HG02763 (cell line): ENCODE results near the gene TMEM45A.
"Not testable (repeated sequence)": the region's sequence is repeated elsewhere in the genome, so short reads cannot be mapped to it uniquely, and the experiment has no call there.

Source experiments
- ATAC-seq: cut with Tn5 transposase; IDR thresholded peaks from one replicate; pipeline ENCODE4 v1.9.1; 2021; ENCODE audit warnings: mild to moderate bottlenecking, moderate library complexity; ENCODE audit not compliant: unreplicated experiment

TMEM45A gene

GRCh38 chr3:100492059-100493006 is at the start of gene TMEM45A:
Gene TMEM45A (plus strand): TSS chr3:100492619. CDS start chr3:100555212, 62,593 bp downstream.
- ATAC-seq, result peak; percentile 98

- no peak for ATAC-seq
Measured at GRCh38 chr3:100443690-100444089, 48.7 kb upstream of the TMEM45A start.

- ATAC-seq, result not testable (repeated sequence)
Measured at GRCh38 chr3:100447067-100447466, 45.4 kb upstream of the TMEM45A start.

DNA sequence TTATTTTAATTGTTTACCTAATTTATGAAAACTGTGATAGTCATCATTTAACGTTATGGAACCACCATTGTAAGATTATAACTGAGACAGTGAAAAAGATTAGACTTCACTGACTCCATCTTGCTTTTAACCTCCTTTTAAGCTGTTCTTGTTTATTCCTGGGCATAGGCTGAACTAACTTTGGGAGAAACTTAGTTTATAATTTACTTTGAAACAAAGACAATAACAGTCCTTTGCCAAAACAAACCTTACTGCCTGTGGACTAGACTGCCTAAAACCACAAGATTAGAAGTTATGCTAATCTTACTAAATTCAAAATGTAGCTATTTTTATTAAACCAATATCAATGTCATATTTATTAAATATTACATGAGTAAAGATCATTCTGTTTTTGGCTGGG is 44.3 kb upstream of the TMEM45A start:
- no peak for ATAC-seq

GRCh38 chr3:100449214-100449613 is 43.2 kb upstream of the TMEM45A start:
- ATAC-seq, result no peak

DNA sequence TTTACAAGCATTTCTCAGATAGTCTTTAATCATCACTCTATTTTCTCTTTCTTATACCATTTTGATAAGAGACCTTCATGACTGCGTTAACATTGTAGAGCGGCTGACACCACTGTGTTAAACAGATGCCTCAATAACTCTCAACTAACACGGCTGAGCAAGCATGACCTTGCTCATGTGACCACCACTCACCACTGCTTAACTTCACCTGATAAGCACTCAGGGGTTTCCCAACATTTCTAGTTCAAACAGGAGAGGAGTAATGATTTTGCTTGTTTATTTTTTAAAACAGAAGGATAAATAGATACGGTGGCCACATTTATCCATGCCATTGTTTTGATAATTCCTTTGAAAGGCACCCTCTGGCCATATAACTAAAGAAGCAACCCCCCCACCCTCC is 37.7 kb upstream of the TMEM45A start:
- ATAC-seq, result no peak

GRCh38 chr3:100455841-100456550 is 36.4 kb upstream of the TMEM45A start:
- no peak for ATAC-seq

DNA sequence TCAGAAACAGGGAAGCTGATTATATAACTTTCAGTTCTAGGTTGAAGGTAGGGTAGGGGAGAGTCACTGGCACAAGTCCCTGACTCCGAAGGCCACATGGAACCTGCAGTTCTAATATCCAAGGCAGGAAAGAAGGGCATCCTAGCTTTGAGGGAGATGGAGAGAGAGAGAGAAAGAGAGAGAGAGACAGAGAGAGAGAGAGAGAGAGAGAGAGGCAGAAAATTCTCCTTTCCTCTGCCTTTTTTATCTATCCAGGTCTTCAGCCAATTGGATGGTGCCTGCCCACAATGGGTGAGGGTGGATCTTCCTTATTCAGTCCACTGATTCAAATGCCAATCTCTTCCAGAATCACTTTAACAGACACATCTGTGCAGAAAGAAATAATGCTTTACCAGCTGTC is 35.7 kb upstream of the TMEM45A start:
- no peak for ATAC-seq

DNA sequence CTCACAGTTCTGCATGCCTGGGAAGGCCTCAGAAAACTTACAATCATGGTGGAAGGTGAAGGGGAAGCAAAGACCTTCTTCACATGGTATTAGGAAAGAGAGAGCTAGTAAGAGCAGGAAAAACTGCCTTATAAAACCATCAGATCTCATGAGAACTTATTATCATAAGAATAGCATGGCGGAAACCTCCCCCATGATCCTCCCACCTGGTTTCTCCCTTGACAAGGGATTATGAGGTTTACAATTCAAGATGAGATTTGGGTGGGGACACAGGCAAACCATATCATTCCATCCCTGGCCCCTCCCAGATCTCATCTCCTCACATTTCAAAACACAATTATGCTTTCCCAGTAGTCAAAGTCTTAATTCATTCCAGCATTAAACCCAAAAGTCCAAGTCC is 34.6 kb upstream of the TMEM45A start:
- no peak for ATAC-seq

GRCh38 chr3:100458814-100459213 is 33.6 kb upstream of the TMEM45A start:
- ATAC-seq, result no peak

- ATAC-seq, result peak; percentile 84
Measured at GRCh38 chr3:100463002-100463401, 29.4 kb upstream of the TMEM45A start.

- no peak for ATAC-seq
Measured at GRCh38 chr3:100463646-100464155, 28.7 kb upstream of the TMEM45A start.

GRCh38 chr3:100465892-100466777 is 26.3 kb upstream of the TMEM45A start:
- ATAC-seq, result peak; percentile 55

DNA sequence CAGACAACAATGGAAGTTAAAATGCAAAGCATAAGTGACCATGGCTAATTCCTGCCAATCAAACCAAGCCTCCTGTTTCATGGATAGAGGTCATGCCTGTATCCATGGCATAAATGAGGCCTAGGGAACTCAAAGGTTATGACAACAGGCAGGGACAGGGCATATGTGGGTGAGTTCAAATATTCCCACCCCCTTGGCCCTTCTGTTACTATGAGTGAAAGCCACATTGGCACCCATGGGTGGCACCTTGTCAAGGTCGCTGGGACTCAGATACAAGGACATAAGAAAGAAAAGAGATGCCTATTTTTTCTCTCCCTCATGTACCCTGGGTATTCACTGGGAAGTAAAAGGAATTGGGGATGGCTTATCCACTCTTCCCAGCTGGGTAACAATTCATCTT is 25.3 kb upstream of the TMEM45A start:
- no peak for ATAC-seq

GRCh38 chr3:100468676-100469075 is 23.7 kb upstream of the TMEM45A start:
- ATAC-seq, result no peak

DNA sequence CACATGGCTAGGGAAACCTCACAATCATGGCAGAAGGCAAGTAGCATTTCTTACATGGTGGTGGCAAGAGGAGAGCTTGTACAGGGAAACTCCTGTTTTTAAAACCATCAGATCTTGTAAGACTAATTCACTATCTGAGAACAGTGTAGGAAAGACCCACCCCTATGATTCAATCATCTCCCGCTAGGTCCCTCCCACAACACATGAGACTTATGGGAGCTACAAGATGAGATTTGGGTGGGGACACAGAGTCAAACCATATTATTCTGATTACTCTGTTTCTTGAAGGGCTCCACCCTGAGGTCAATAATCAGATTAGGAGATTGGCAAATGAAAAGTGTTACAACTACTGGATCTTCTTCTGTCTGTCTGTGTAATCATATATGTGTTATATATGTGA is 21.5 kb upstream of the TMEM45A start:
- ATAC-seq, result no peak

GRCh38 chr3:100471444-100471843 is 21.0 kb upstream of the TMEM45A start:
- ATAC-seq, result no peak

GRCh38 chr3:100477851-100478360 is 14.5 kb upstream of the TMEM45A start:
- not testable (repeated sequence) for ATAC-seq

DNA sequence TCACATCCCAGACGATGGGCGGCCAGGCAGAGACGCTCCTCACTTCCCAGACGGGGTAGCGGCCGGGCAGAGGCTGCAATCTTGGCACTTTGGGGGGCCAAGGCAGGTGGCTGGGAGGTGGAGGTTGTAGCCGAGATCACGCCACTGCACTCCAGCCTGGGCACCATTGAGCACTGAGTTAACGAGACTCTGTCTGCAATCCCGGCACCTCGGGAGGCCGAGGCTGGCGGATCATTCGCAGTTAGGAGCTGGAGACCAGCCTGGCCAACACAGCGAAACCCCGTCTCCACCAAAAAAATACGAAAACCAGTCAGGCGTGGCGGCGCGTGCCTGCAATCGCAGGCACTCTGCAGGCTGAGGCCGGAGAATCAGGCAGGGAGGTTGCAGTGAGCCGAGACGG is 13.9 kb upstream of the TMEM45A start:
- ATAC-seq, result not testable (repeated sequence)

DNA sequence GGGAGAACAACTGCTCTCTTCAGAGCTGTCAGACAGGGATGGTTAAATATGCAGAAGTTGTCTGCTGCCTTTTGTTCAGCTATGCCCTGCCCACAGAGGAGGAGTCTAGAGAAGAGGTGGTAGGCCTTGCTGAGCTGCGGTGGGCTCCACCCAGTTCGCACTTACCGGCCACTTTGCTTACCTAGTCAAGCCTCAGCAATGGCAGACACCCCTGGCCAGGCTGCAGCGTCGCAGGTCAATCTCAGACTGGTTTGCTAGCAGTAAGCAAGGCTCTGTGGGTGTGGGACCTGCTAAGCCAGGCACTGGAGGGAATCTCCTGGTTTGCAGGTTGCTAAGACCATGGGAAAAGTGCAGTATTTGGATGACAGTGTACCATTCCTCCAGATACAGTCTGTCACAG is 12.3 kb upstream of the TMEM45A start:
- no peak for ATAC-seq

DNA sequence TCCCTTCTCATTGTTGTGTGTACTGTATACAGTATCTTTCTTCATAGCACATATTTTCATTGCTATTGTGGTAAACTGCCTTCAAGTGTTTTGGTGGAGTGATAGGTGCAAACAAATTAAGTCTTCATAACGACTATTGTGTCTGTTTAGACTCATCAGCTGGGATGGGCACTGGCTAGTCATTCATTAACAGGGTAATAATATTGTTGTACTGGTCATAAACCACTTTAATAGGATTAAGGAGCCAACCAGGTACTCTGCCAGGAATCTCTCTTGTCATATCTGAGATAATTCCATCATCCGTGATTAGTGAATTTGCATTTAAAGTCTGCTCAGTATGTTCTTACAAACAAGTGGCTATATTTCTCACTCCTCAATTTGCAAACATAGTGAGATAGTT is 10.2 kb upstream of the TMEM45A start:
- ATAC-seq, result no peak
